Measurements from ENCODE around the gene MOV10L1. TPM values are rescaled to one million over a fixed set of nuclear protein-coding genes. Genes with fewer than 3 reads are reported as not detected.

The MOV10L1 gene
- total and polyA plus RNA-seq, 2 donors (not counting 3 experiments of a cell fraction or from before 2014, with no cell fraction given), result 27.6 to 37.6 TPM

- Histone ChIP-seq H3K36me3 (ENCODE audit: control insufficient read depth in 2 of 2, extremely low read depth in 1 of 2, insufficient read depth in 2 of 2, low read length in 2 of 2) (no peaks in the 10 kb centered on the region), H3K9me1 (replicated peaks; ENCODE audit: control insufficient read depth, extremely low read depth, insufficient read depth, low read length) (no peaks in the 10 kb centered on the region), H4K20me1 (replicated peaks; ENCODE audit: control insufficient read depth, extremely low read depth, insufficient read depth, low read length) (no peaks in the 10 kb centered on the region), H3K4me2 (ENCODE audit: insufficient read depth, low read length) (no peak overlapping the region), H2AFZ (ENCODE audit: low read depth, low read length) (no peak overlapping the region), H3K4me1 (ENCODE audit: control insufficient read depth, extremely low read depth, insufficient read depth, low read length) (peaks cover under 1% of the 10 kb centered on the region), H3K79me2 (ENCODE audit: control insufficient read depth, insufficient read depth, low read length) (no peaks in the 10 kb centered on the region), H3K9me3 (replicated peaks; ENCODE audit: control insufficient read depth, insufficient read depth, low read length) (no peaks in the 10 kb centered on the region), H3K27me3 (ENCODE audit: control insufficient read depth in 2 of 2, insufficient read depth in 2 of 2, low read length in 2 of 2) (no peaks in the 10 kb centered on the region), H3K4me3 (replicated peaks in 1 of 3; ENCODE audit: insufficient read depth in 1 of 3, low read depth in 1 of 3, low read length in 3 of 3) (no peak overlapping the region), H3K9ac (replicated peaks; ENCODE audit: extremely low read depth, insufficient read depth, low read length) (no peak overlapping the region), H3K27ac (ENCODE audit: insufficient read depth, low read depth, low read length) (no peak overlapping the region)
- ChIA-PET CTCF (no interaction called here), POLR2A (no interaction called here)
- no TSS peak for BruUV-seq (replicated peaks)
- intact Hi-C loops (cut with micrococcal nuclease) (no loop called here), dilution Hi-C loops (cut with MboI; ENCODE audit: extremely low pct_ligation_motif_present, low sequenced_read_pairs) (no loop called here)
- DNase-seq (ENCODE audit: low read depth, low spot score) (no peak), FAIRE-seq (no peak)
- no peak for TF ChIP-seq CTCF (IDR thresholded peaks at IDR 0.05; ENCODE audit: extremely low read depth in 1 of 2, insufficient read depth in 1 of 2, low read depth in 1 of 2, low read length in 2 of 2)
- TF ChIP-seq MYC (IDR thresholded peaks at IDR 0.05; ENCODE audit: low read depth, low read length), result no peak
- TF ChIP-seq POLR2A (IDR thresholded peaks at IDR 0.05; ENCODE audit: low read depth, low read length), result no peak
- no peak for TF ChIP-seq MAX (IDR thresholded peaks at IDR 0.05; ENCODE audit: insufficient read depth, insufficient read length)
- TF ChIP-seq POLR2AphosphoS5 (IDR thresholded peaks at IDR 0.05; ENCODE audit: insufficient read depth, low read depth, low read length), result no peak
- TF ChIP-seq FOS (IDR thresholded peaks at IDR 0.05; ENCODE audit: borderline replicate concordance, insufficient read depth, low read length), result no peak
- no peak for TF ChIP-seq EZH2 (IDR thresholded peaks at IDR 0.05; ENCODE audit: borderline replicate concordance, low read depth, low read length, severe bottlenecking)
- TF ChIP-seq GATA2 (IDR thresholded peaks at IDR 0.05; ENCODE audit: insufficient read depth, insufficient read length, low read depth, low read length), result no peak
- no peak for TF ChIP-seq JUN (IDR thresholded peaks at IDR 0.05; ENCODE audit: borderline replicate concordance, insufficient read depth, insufficient read length, low read depth)
Measured at GRCh38 chr22:50175921-50176849, 86.4 kb downstream of the MOV10L1 start.

All from endothelial cell of umbilical vein (primary cell).